ENCODE measurements around the gene CALM3. TPM values are rescaled to one million over a fixed set of nuclear protein-coding genes. Genes with fewer than 3 reads are reported as not detected.
A peak's percentile ranks its signal among the peaks of the same experiment; 100 is the strongest.

Gene CALM3
- total and polyA plus RNA-seq, 2 of the 13 experiments (the other 11 are each of a cell fraction or from before 2014, with no cell fraction given): 239 to 258 TPM

DNA sequence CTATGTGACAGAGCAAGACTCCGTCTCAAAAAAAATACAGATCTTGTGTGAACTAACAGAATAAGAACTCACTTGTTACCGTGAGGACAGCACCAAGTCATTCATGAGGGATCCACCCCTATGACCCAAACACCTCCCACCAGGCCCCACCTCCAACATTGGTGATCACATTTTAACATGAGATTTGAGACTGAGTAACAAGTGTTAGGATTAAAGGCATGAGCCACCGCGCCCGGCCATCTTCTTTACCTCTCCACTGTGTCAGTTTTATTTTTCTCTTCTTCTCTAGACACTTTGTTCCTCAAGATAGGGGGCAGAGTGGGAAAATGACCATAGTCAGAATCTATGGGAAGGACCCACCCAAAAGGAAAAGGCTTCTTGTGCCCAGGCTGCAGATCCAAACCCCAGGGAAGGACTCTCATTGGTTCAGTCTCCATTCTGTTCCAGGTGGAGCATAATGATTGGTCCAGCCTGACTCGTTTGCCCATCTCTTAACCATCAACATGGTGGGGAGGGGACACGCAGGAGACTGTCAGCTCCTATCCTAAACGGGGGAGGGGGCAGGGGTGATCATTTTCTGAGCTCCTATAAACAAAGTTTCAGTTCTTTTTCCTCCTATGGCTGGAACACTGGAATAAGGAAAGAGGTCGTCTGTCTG, 1.3 kb upstream of the CALM3 start:
- no peak overlapping the region for H2AFZ ChIP-seq (ENCODE audit: low read length)

More for the DNA sequence above, 1.3 kb upstream of the CALM3 start:
- peak overlapping the region; percentile 76 for H3K4me2 ChIP-seq (ENCODE audit: low read depth, low read length)
- ChIA-PET CTCF (ENCODE audit: low intra/inter-chr PET ratio, low total read pairs) (no interaction called here), POLR2A (interaction anchor here (0.7 to 1.7 kb wide), 8 partner anchors 11 to 514 kb away, joined by 3 to 16 read pairs (median 4); partner anchors contain the start of genes AP2S1, DACT3, SLC1A5 and ZC3H4)
- peaks cover 12% of the 10 kb centered on the region; the same call in 1 of the 2 replicates for H3K9me3 ChIP-seq (ENCODE audit: low read length)
- H3K27ac ChIP-seq (ENCODE audit: extremely low read length, insufficient read depth, low read length): peak overlapping the region; percentile 98
- no peaks in the 10 kb centered on the region; a peak in 1 of 5 replicates for H3K27me3 ChIP-seq (ENCODE audit: control insufficient read depth in 1 of 2, insufficient read depth in 2 of 2, low read length in 2 of 2)
- no peak for FAIRE-seq
- in situ Hi-C loops (cut with HindIII; ENCODE audit: extremely low pct_ligation_motif_present, low pct_unique_long_range_greater_than_20kb) (no loop called here), intact Hi-C loops (cut with micrococcal nuclease; ENCODE audit: unreplicated experiment) (no loop called here)
- H3K79me2 ChIP-seq (ENCODE audit: insufficient read depth, low read length): peaks cover 36% of the 10 kb centered on the region
- no TSS peak for BruUV-seq (replicated peaks)
- DNase-seq (ENCODE audit: low spot score): no peak
- peak overlapping the region; percentile 98 for H3K9ac ChIP-seq (ENCODE audit: insufficient read depth, low read depth, low read length)
- peaks cover 35% of the 10 kb centered on the region for H3K4me1 ChIP-seq (ENCODE audit: insufficient read depth, low read length)
- peak overlapping the region; percentile 62 to 94 (median 68); a peak in 5 of 6 replicates for H3K4me3 ChIP-seq (replicated peaks in 1 of 3; ENCODE audit: insufficient read depth in 1 of 3, low read depth in 2 of 3, low read length in 3 of 3)
- ATAC-seq: no peak
- TF ChIP-seq, protein P1, sequence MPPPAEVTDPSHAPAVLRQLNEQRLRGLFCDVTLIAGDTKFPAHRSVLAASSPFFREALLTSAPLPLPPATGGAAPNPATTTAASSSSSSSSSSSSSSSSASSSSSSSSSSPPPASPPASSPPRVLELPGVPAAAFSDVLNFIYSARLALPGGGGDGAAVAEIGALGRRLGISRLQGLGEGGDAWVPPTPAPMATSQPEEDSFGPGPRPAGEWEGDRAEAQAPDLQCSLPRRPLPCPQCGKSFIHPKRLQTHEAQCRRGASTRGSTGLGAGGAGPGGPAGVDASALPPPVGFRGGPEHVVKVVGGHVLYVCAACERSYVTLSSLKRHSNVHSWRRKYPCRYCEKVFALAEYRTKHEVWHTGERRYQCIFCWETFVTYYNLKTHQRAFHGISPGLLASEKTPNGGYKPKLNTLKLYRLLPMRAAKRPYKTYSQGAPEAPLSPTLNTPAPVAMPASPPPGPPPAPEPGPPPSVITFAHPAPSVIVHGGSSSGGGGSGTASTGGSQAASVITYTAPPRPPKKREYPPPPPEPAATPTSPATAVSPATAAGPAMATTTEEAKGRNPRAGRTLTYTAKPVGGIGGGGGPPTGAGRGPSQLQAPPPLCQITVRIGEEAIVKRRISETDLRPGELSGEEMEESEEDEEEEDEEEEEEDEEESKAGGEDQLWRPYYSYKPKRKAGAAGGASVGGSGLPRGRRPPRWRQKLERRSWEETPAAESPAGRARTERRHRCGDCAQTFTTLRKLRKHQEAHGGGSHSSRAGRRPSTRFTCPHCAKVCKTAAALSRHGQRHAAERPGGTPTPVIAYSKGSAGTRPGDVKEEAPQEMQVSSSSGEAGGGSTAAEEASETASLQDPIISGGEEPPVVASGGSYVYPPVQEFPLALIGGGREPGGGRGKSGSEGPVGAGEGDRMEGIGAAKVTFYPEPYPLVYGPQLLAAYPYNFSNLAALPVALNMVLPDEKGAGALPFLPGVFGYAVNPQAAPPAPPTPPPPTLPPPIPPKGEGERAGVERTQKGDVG (CRISPR knock-in tag; IDR thresholded peaks at IDR 0.05; ENCODE audit: borderline replicate concordance): peak; percentile 3; the same call in 1 of the 2 replicates
- TF ChIP-seq CC2D1A (CRISPR knock-in tag; IDR thresholded peaks at IDR 0.05) (no peak), ATRX (CRISPR knock-in tag; IDR thresholded peaks at IDR 0.05; ENCODE audit: borderline replicate concordance) (no peak), ZNF44 (CRISPR knock-in tag; IDR thresholded peaks at IDR 0.05) (0 out of 2 replicates have a peak, but pooled peaks have one; percentile 34), ZNF749 (CRISPR knock-in tag; IDR thresholded peaks at IDR 0.05; ENCODE audit: borderline replicate concordance) (0 out of 2 replicates have a peak, but pooled peaks have one; percentile 3), ZNF605 (CRISPR knock-in tag; IDR thresholded peaks at IDR 0.05) (peak; percentile 7; the same call in 1 of the 2 replicates), ZBTB1 (CRISPR knock-in tag; IDR thresholded peaks at IDR 0.05; ENCODE audit: borderline replicate concordance) (no peak)
- TF ChIP-seq, protein P2, sequence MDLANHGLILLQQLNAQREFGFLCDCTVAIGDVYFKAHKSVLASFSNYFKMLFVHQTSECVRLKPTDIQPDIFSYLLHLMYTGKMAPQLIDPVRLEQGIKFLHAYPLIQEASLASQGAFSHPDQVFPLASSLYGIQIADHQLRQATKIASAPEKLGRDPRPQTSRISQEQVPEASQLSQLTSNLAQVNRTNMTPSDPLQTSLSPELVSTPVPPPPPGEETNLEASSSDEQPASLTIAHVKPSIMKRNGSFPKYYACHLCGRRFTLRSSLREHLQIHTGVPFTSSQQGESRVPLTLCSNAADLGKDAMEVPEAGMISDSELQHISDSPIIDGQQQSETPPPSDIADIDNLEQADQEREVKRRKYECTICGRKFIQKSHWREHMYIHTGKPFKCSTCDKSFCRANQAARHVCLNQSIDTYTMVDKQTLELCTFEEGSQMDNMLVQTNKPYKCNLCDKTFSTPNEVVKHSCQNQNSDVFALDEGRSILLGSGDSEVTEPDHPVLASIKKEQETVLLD (CRISPR knock-in tag; IDR thresholded peaks at IDR 0.05; ENCODE audit: low read depth): no peak
- TF ChIP-seq, protein P3, sequence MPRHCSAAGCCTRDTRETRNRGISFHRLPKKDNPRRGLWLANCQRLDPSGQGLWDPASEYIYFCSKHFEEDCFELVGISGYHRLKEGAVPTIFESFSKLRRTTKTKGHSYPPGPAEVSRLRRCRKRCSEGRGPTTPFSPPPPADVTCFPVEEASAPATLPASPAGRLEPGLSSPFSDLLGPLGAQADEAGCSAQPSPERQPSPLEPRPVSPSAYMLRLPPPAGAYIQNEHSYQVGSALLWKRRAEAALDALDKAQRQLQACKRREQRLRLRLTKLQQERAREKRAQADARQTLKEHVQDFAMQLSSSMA (CRISPR knock-in tag; IDR thresholded peaks at IDR 0.05): 0 out of 2 replicates have a peak, but pooled peaks have one; percentile 44
- H3K36me3 ChIP-seq (replicated peaks in 1 of 2; ENCODE audit: control insufficient read depth in 1 of 2, insufficient read depth in 2 of 2, low read length in 2 of 2): no peaks in the 10 kb centered on the region
- 58% methylated on average over 9 of the region's 9 CpGs for WGBS (ENCODE audit: low lambda C conversion rate)
- peaks cover 9% of the 10 kb centered on the region; the same call in 1 of the 2 replicates for H4K20me1 ChIP-seq (ENCODE audit: insufficient read depth, low read length)

Measured in HepG2 (cell line).